ENCODE measurements around the gene C10orf95.

C10orf95 gene

GRCh38 chr10:102413053-102413705 is 38.2 kb downstream of the C10orf95 start:
- Mint-ChIP-seq H3K27ac (no peak overlapping the region), H3K9me3 (no peaks in the 10 kb centered on the region), H3K36me3 (no peaks in the 10 kb centered on the region), H3K27me3 (peaks cover 94% of the 10 kb centered on the region), H3K4me1 (peaks cover 34% of the 10 kb centered on the region), H3K4me3 (no peak overlapping the region)
- CTCF ChIA-PET = interaction anchor here (0.5 to 3.0 kb wide), 8 partner anchors 9 to 483 kb away, joined by 3 to 11 read pairs (median 4); no protein-coding TSS in a partner anchor
- peak; percentile 68 for DNase-seq

- H3K4me3 Mint-ChIP-seq = no peak overlapping the region
- H3K36me3 Mint-ChIP-seq = no peaks in the 10 kb centered on the region
- H3K27ac Mint-ChIP-seq = no peak overlapping the region
- peaks cover 36% of the 10 kb centered on the region for H3K4me1 Mint-ChIP-seq
- CTCF ChIA-PET = interaction anchor here (0.7 to 3.0 kb wide), 5 partner anchors 11 to 182 kb away, joined by 3 to 11 read pairs (median 7); no protein-coding TSS in a partner anchor
- peaks cover 93% of the 10 kb centered on the region for H3K27me3 Mint-ChIP-seq
- H3K9me3 Mint-ChIP-seq = no peaks in the 10 kb centered on the region
- DNase-seq = no peak
Observed at GRCh38 chr10:102412293-102412692, 39.0 kb downstream of the C10orf95 start.

GRCh38 chr10:102411341-102412255 is 39.7 kb downstream of the C10orf95 start:
- Mint-ChIP-seq H3K36me3 (no peaks in the 10 kb centered on the region), H3K27me3 (peaks cover 91% of the 10 kb centered on the region), H3K4me3 (peak overlapping the region; percentile 59), H3K27ac (no peak overlapping the region), H3K9me3 (no peaks in the 10 kb centered on the region), H3K4me1 (peaks cover 36% of the 10 kb centered on the region)
- CTCF ChIA-PET = interaction anchor here (0.7 to 3.0 kb wide), 5 partner anchors 11 to 181 kb away, joined by 3 to 11 read pairs (median 7); no protein-coding TSS in a partner anchor
- no peak for DNase-seq

- H3K27ac Mint-ChIP-seq = no peak overlapping the region
- no peaks in the 10 kb centered on the region for H3K36me3 Mint-ChIP-seq
- H3K4me3 Mint-ChIP-seq = peak overlapping the region; percentile 59
- CTCF ChIA-PET = interaction anchor here (1.4 to 2.3 kb wide), 4 partner anchors 11 to 180 kb away, joined by 5 to 14 read pairs (median 8); no protein-coding TSS in a partner anchor
- H3K9me3 Mint-ChIP-seq = no peaks in the 10 kb centered on the region
- peaks cover 81% of the 10 kb centered on the region for H3K27me3 Mint-ChIP-seq
- peak; percentile 69 for DNase-seq
- H3K4me1 Mint-ChIP-seq = peaks cover 38% of the 10 kb centered on the region
Observed at GRCh38 chr10:102410429-102411073, 40.8 kb downstream of the C10orf95 start.

- DNase-seq = no peak
- H3K4me1 Mint-ChIP-seq = peaks cover 38% of the 10 kb centered on the region
Observed at GRCh38 chr10:102409604-102410428, 41.5 kb downstream of the C10orf95 start.

GRCh38 chr10:102408728-102409603 is 42.4 kb downstream of the C10orf95 start:
- H3K4me3 Mint-ChIP-seq = peak overlapping the region; percentile 57
- no peaks in the 10 kb centered on the region for H3K36me3 Mint-ChIP-seq
- peaks cover 38% of the 10 kb centered on the region for H3K4me1 Mint-ChIP-seq
- CTCF ChIA-PET = interaction anchor here (1.0 to 1.7 kb wide), 7 partner anchors 9 to 71 kb away, joined by 3 to 14 read pairs (median 5); partner anchors contain the start of gene FBXL15
- peak; percentile 70 for DNase-seq
- no peak overlapping the region for H3K27ac Mint-ChIP-seq
- H3K9me3 Mint-ChIP-seq = no peaks in the 10 kb centered on the region
- peaks cover 67% of the 10 kb centered on the region for H3K27me3 Mint-ChIP-seq

More at GRCh38 chr10:102409604-102410428, 41.5 kb downstream of the C10orf95 start:
- Mint-ChIP-seq H3K36me3 (no peaks in the 10 kb centered on the region), H3K27ac (no peak overlapping the region), H3K9me3 (no peaks in the 10 kb centered on the region), H3K27me3 (peaks cover 76% of the 10 kb centered on the region), H3K4me3 (peak overlapping the region; percentile 42)
- CTCF ChIA-PET = interaction anchor here (1.0 to 2.3 kb wide), 8 partner anchors 10 to 180 kb away, joined by 3 to 14 read pairs (median 6); partner anchors contain the start of gene FBXL15

GRCh38 chr10:102408131-102408727 is 43.1 kb downstream of the C10orf95 start:
- H3K27me3 Mint-ChIP-seq = peaks cover 60% of the 10 kb centered on the region
- no peak for DNase-seq
- CTCF ChIA-PET = interaction anchor here (1.0 kb wide), 1 partner anchor 9 kb away, joined by 5 read pairs; no protein-coding TSS in a partner anchor
- H3K27ac Mint-ChIP-seq = no peak overlapping the region
- H3K9me3 Mint-ChIP-seq = no peaks in the 10 kb centered on the region
- H3K4me1 Mint-ChIP-seq = peaks cover 39% of the 10 kb centered on the region
- H3K36me3 Mint-ChIP-seq = peaks cover 4% of the 10 kb centered on the region
- peak overlapping the region; percentile 57 for H3K4me3 Mint-ChIP-seq

GRCh38 chr10:102407425-102408130 is 43.8 kb downstream of the C10orf95 start:
- Mint-ChIP-seq H3K9me3 (no peaks in the 10 kb centered on the region), H3K27ac (no peak overlapping the region), H3K4me3 (peak overlapping the region; percentile 57), H3K4me1 (peaks cover 32% of the 10 kb centered on the region), H3K36me3 (peaks cover 4% of the 10 kb centered on the region), H3K27me3 (peaks cover 53% of the 10 kb centered on the region)
- no peak for DNase-seq
- CTCF ChIA-PET = interaction anchor here (1.0 to 1.3 kb wide), 2 partner anchors 8 to 175 kb away, joined by 4 to 5 read pairs; no protein-coding TSS in a partner anchor

GRCh38 chr10:102406815-102407214 is 44.5 kb downstream of the C10orf95 start:
- H3K4me1 Mint-ChIP-seq = peaks cover 30% of the 10 kb centered on the region
- CTCF ChIA-PET = interaction anchor here (1.3 kb wide), 1 partner anchor 175 kb away, joined by 4 read pairs; no protein-coding TSS in a partner anchor
- peaks cover 10% of the 10 kb centered on the region for H3K36me3 Mint-ChIP-seq
- no peak overlapping the region for H3K4me3 Mint-ChIP-seq
- peaks cover 46% of the 10 kb centered on the region for H3K27me3 Mint-ChIP-seq
- no peak for DNase-seq
- no peaks in the 10 kb centered on the region for H3K9me3 Mint-ChIP-seq
- no peak overlapping the region for H3K27ac Mint-ChIP-seq

- H3K4me3 Mint-ChIP-seq = no peak overlapping the region
- CTCF ChIA-PET = interaction anchor here (1.1 to 13.7 kb wide), 3 partner anchors 12 to 176 kb away, joined by 3 to 174 read pairs (median 4); partner anchors contain the start of gene ELOVL3
Observed at GRCh38 chr10:102405632-102406031, 45.7 kb downstream of the C10orf95 start.

GRCh38 chr10:102405108-102405571 is 46.2 kb downstream of the C10orf95 start:
- no peaks in the 10 kb centered on the region for H3K9me3 Mint-ChIP-seq
- peaks cover 29% of the 10 kb centered on the region for H3K27me3 Mint-ChIP-seq
- CTCF ChIA-PET = interaction anchor here (1.0 to 13.7 kb wide), 4 partner anchors 11 to 175 kb away, joined by 3 to 174 read pairs (median 4); partner anchors contain the start of gene ELOVL3
- H3K27ac Mint-ChIP-seq = no peak overlapping the region
- peaks cover 16% of the 10 kb centered on the region for H3K36me3 Mint-ChIP-seq
- peaks cover 18% of the 10 kb centered on the region for H3K4me1 Mint-ChIP-seq
- DNase-seq = no peak
- no peak overlapping the region for H3K4me3 Mint-ChIP-seq

More at GRCh38 chr10:102405632-102406031, 45.7 kb downstream of the C10orf95 start:
- no peak for DNase-seq
- no peak overlapping the region for H3K27ac Mint-ChIP-seq
- H3K9me3 Mint-ChIP-seq = no peaks in the 10 kb centered on the region
- peaks cover 34% of the 10 kb centered on the region for H3K27me3 Mint-ChIP-seq
- H3K36me3 Mint-ChIP-seq = peaks cover 11% of the 10 kb centered on the region
- peaks cover 19% of the 10 kb centered on the region for H3K4me1 Mint-ChIP-seq

Data from activated naive CD4-positive, alpha-beta T cell treated with anti-CD3 and anti-CD28 coated beads, Interleukin-2, amount 10 ng/mL, durations not matched to agents 7 days and 5 days (primary cell).